SU-DHL-6 (cell line): ENCODE results near the gene SLC35E2B.

ENCODE experiments used
- EZH2phosphoT487 ChIP-seq: fragments of 200-600 bp; sonication (generic), shearing (Covaris generic); conservative IDR thresholded peaks from 2 replicates; pipeline ENCODE4 v1.6.1; 2018; ENCODE audit warnings: mild to moderate bottlenecking, antibody characterized with exemption, low read length, moderate library complexity, mixed read lengths
- TF ChIP-seq, protein P1 (sequence below): fragments of 200-600 bp; sonication (generic); IDR thresholded peaks from one replicate; pipeline ENCODE4 v1.5.1; 2017; ENCODE audit warnings: antibody characterized with exemption, mild to moderate bottlenecking, low read length, moderate library complexity; ENCODE audit not compliant: insufficient read depth, poor library complexity, severe bottlenecking

DNA sequence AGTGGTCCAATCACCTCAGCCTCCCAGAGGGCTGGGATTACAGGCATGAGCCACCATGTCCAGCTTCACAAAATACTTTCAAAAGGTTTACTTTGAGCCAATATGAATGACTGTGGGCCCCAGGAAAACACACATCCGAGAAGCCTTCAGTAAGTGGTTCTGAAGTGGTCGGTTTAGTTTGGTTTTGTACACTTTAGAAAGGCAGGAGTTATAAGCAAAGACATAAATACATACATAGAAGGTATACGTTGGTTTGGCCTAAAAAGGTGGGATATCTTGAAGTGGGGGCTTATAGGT, 80.5 kb downstream of the SLC35E2B start:
- TF ChIP-seq, protein P1, sequence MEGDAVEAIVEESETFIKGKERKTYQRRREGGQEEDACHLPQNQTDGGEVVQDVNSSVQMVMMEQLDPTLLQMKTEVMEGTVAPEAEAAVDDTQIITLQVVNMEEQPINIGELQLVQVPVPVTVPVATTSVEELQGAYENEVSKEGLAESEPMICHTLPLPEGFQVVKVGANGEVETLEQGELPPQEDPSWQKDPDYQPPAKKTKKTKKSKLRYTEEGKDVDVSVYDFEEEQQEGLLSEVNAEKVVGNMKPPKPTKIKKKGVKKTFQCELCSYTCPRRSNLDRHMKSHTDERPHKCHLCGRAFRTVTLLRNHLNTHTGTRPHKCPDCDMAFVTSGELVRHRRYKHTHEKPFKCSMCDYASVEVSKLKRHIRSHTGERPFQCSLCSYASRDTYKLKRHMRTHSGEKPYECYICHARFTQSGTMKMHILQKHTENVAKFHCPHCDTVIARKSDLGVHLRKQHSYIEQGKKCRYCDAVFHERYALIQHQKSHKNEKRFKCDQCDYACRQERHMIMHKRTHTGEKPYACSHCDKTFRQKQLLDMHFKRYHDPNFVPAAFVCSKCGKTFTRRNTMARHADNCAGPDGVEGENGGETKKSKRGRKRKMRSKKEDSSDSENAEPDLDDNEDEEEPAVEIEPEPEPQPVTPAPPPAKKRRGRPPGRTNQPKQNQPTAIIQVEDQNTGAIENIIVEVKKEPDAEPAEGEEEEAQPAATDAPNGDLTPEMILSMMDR: no peak
- TF ChIP-seq EZH2phosphoT487: no peak
